Smooth muscle cell (in vitro differentiated cells): ENCODE data around the gene SLC24A2. TPM values are rescaled to one million over a fixed set of nuclear protein-coding genes. Genes with fewer than 3 reads are reported as not detected.

Source experiments
- DNase-seq: peaks from one replicate; lab custom pipeline; 2025; ENCODE audit not compliant: unreplicated experiment; lab: John Stamatoyannopoulos, UW
- H2AFZ ChIP-seq: fragments of 200-600 bp; sonication (generic); 2 replicates; pipeline ENCODE4 v1.6.0; 2016; ENCODE audit warnings: antibody characterized with exemption, low read depth, mild to moderate bottlenecking
- H3F3A ChIP-seq: fragments of 200-600 bp; sonication (generic); 2 replicates; pipeline ENCODE4 v1.6.0; 2017; ENCODE audit warnings: antibody characterized with exemption, low read depth
- H3K27ac ChIP-seq: fragments of 200-600 bp; sonication (generic); 2 replicates; pipeline ENCODE4 v1.5.1; 2016; ENCODE audit warnings: low read depth, mild to moderate bottlenecking
- H3K27me3 ChIP-seq: fragments of 200-600 bp; sonication (generic); 2 replicates; pipeline ENCODE4 v1.6.1; 2016; ENCODE audit warnings: low read depth, mild to moderate bottlenecking
- H3K36me3 ChIP-seq: fragments of 200-600 bp; sonication (generic); 2 replicates; pipeline ENCODE4 v1.5.1; 2016; ENCODE audit warnings: low read depth
- H3K4me1 ChIP-seq: fragments of 200-600 bp; sonication (generic); 2 replicates; pipeline ENCODE4 v1.5.1; 2016; ENCODE audit warnings: low read depth
- H3K4me2 ChIP-seq: fragments of 200-600 bp; sonication (generic); 2 replicates; pipeline ENCODE4 v1.6.0; 2016; ENCODE audit warnings: mild to moderate bottlenecking
- H3K4me3 ChIP-seq: fragments of 200-600 bp; sonication (generic); 2 replicates; pipeline ENCODE4 v1.5.1; 2016; ENCODE audit warnings: mild to moderate bottlenecking
- H3K79me2 ChIP-seq: fragments of 200-600 bp; sonication (generic); 2 replicates; pipeline ENCODE4 v1.6.0; 2016; ENCODE audit warnings: low read depth, mild to moderate bottlenecking
- H3K9ac ChIP-seq: fragments of 200-600 bp; sonication (generic); 2 replicates; pipeline ENCODE4 v1.6.0; 2016; ENCODE audit warnings: low read depth
- H3K9me3 ChIP-seq: fragments of 200-600 bp; sonication (generic); replicated peaks from 2 replicates; pipeline ENCODE4 v1.5.1; 2016; ENCODE audit warnings: low read depth
- H4K20me1 ChIP-seq: fragments of 200-600 bp; sonication (generic); 2 replicates; pipeline ENCODE4 v1.6.0; 2016; ENCODE audit warnings: low read depth
- CTCF ChIP-seq: fragments of 200-600 bp; sonication (generic); IDR thresholded peaks from 2 replicates; pipeline ENCODE4 v1.5.1; 2017; ENCODE audit warnings: borderline replicate concordance, mild to moderate bottlenecking, antibody characterized with exemption; ENCODE audit not compliant: insufficient read depth, poor library complexity, severe bottlenecking
- WGBS: methylation state at CpG from one replicate; pipeline ENCODE4 v1.1.7; 2016; ENCODE audit warnings: low lambda C conversion rate; 5-methylcytosine and 5-hydroxymethylcytosine counted together
- polyA plus RNA-seq: library from polyadenylated mRNA; unstranded; fragments of >200 nt; fragmentation: Nextera tagmentation; extraction: Ambion mirVana; gene quantifications from 2 replicates; pipeline ENCODE4 v1.2.1, GENCODE V29; 2016
- total RNA-seq: library from RNA; depleted of rRNA; stranded (reverse); fragments of >200 nt; gene quantifications from 2 replicates; pipeline ENCODE4 v1.2.3, GENCODE V29; 2014

SLC24A2 gene
- total and polyA plus RNA-seq, 2 experiments from 2014 or later, result 0.25 to 0.58 TPM

GRCh38 chr9:19783500-19783899, 5.3 kb downstream of the SLC24A2 start:
- H3K4me2 ChIP-seq, result no peak overlapping the region
- H3K9ac ChIP-seq, result no peak overlapping the region
- H3F3A ChIP-seq, result no peaks in the 10 kb centered on the region
- no peaks in the 10 kb centered on the region for H3K79me2 ChIP-seq
- no peaks in the 10 kb centered on the region for H4K20me1 ChIP-seq
- H2AFZ ChIP-seq, result no peak overlapping the region
- DNase-seq, result no peak
- peaks cover 16% of the 10 kb centered on the region for H3K27me3 ChIP-seq
- TF ChIP-seq CTCF, result no peak
- WGBS, result 85% methylated on average over 2 of the region's 2 CpGs
- no peak overlapping the region for H3K27ac ChIP-seq
- H3K9me3 ChIP-seq, result no peaks in the 10 kb centered on the region
- H3K36me3 ChIP-seq, result no peaks in the 10 kb centered on the region
- no peak overlapping the region for H3K4me3 ChIP-seq
- peaks cover 9% of the 10 kb centered on the region for H3K4me1 ChIP-seq

- H3F3A ChIP-seq, result no peaks in the 10 kb centered on the region
- no peaks in the 10 kb centered on the region for H3K4me1 ChIP-seq
- H3K79me2 ChIP-seq, result no peaks in the 10 kb centered on the region
- H3K9me3 ChIP-seq, result no peaks in the 10 kb centered on the region
- H2AFZ ChIP-seq, result no peak overlapping the region
- H3K9ac ChIP-seq, result no peak overlapping the region
- no peaks in the 10 kb centered on the region for H4K20me1 ChIP-seq
- H3K4me3 ChIP-seq, result no peak overlapping the region
- no peaks in the 10 kb centered on the region for H3K36me3 ChIP-seq
- H3K4me2 ChIP-seq, result no peak overlapping the region
- 46% methylated on average over 3 of the region's 3 CpGs for WGBS
- H3K27ac ChIP-seq, result no peak overlapping the region
- DNase-seq, result no peak
- H3K27me3 ChIP-seq, result peaks cover 3% of the 10 kb centered on the region
- TF ChIP-seq CTCF, result no peak
Measured at GRCh38 chr9:19782005-19782404, 6.8 kb downstream of the SLC24A2 start.

GRCh38 chr9:19781240-19781639, 7.6 kb downstream of the SLC24A2 start:
- Histone ChIP-seq H2AFZ (no peak overlapping the region), H3K4me2 (no peak overlapping the region), H3K36me3 (no peaks in the 10 kb centered on the region), H3K79me2 (no peaks in the 10 kb centered on the region), H3K9ac (no peak overlapping the region), H3K9me3 (no peaks in the 10 kb centered on the region), H3K4me1 (no peaks in the 10 kb centered on the region), H3K27ac (no peak overlapping the region), H3K27me3 (peaks cover 3% of the 10 kb centered on the region), H3F3A (no peaks in the 10 kb centered on the region), H4K20me1 (no peaks in the 10 kb centered on the region), H3K4me3 (no peak overlapping the region)
- WGBS, result 88% methylated on average over 2 of the region's 2 CpGs
- TF ChIP-seq CTCF, result no peak
- no peak for DNase-seq

GRCh38 chr9:19771446-19771845, 17.4 kb downstream of the SLC24A2 start:
- no peaks in the 10 kb centered on the region for H3K79me2 ChIP-seq
- no peak overlapping the region for H3K27ac ChIP-seq
- TF ChIP-seq CTCF, result no peak
- H3K4me2 ChIP-seq, result no peak overlapping the region
- H3K9me3 ChIP-seq, result no peaks in the 10 kb centered on the region
- H2AFZ ChIP-seq, result no peak overlapping the region
- no peaks in the 10 kb centered on the region for H3F3A ChIP-seq
- H3K9ac ChIP-seq, result no peak overlapping the region
- no peak overlapping the region for H3K4me3 ChIP-seq
- no peaks in the 10 kb centered on the region for H3K36me3 ChIP-seq
- H3K27me3 ChIP-seq, result no peaks in the 10 kb centered on the region
- H3K4me1 ChIP-seq, result no peaks in the 10 kb centered on the region
- no peak for DNase-seq
- H4K20me1 ChIP-seq, result no peaks in the 10 kb centered on the region
- 83% methylated on average over 4 of the region's 4 CpGs for WGBS
